ENCODE data around the gene ARMC3. TPM values are rescaled to one million over a fixed set of nuclear protein-coding genes. Genes with fewer than 3 reads are reported as not detected.

ARMC3 gene
- total RNA-seq, 1 experiment from 2014 or later, result 14.4 TPM

GRCh38 chr10:22894714-22895113, 33.1 kb upstream of the ARMC3 start:
- Histone ChIP-seq H3F3A (ENCODE audit: insufficient read depth, low read depth) (no peaks in the 10 kb centered on the region), H3K36me3 (ENCODE audit: low read depth) (no peaks in the 10 kb centered on the region), H3K9me3 (ENCODE audit: insufficient read depth, low read depth) (no peaks in the 10 kb centered on the region), H3K4me3 (no peak overlapping the region), H2AFZ (no peak overlapping the region), H3K27me3 (ENCODE audit: insufficient read depth, low read depth) (no peaks in the 10 kb centered on the region), H4K20me1 (ENCODE audit: insufficient read depth) (no peaks in the 10 kb centered on the region), H3K4me1 (replicated peaks; ENCODE audit: insufficient read depth) (no peaks in the 10 kb centered on the region), H3K9me2 (ENCODE audit: insufficient read depth) (no peaks in the 10 kb centered on the region), H3K4me2 (no peak overlapping the region), H3K27ac (no peak overlapping the region), H3K79me2 (ENCODE audit: low read depth) (no peaks in the 10 kb centered on the region)
- ChIA-PET POLR2A (ENCODE audit: unreplicated experiment) (no interaction called here), CTCF (no interaction called here)
- intact Hi-C loops (cut with micrococcal nuclease; ENCODE audit: unreplicated experiment), result no loop called here
- TF ChIP-seq EZH2 (IDR thresholded peaks at IDR 0.05; ENCODE audit: low read depth), result no peak
- TF ChIP-seq CTCF (conservative IDR thresholded peaks at IDR 0.05), result no peak
- peak in 1 of 2 experiments; percentile 35 for DNase-seq
- BruUV-seq (replicated peaks), result no TSS peak

- Histone ChIP-seq H3K9me2 (ENCODE audit: insufficient read depth) (no peaks in the 10 kb centered on the region), H4K20me1 (ENCODE audit: insufficient read depth) (no peaks in the 10 kb centered on the region), H3K79me2 (ENCODE audit: low read depth) (no peaks in the 10 kb centered on the region), H3K4me2 (no peak overlapping the region), H3K9me3 (ENCODE audit: insufficient read depth, low read depth) (no peaks in the 10 kb centered on the region), H3K4me1 (replicated peaks; ENCODE audit: insufficient read depth) (no peaks in the 10 kb centered on the region), H3K36me3 (ENCODE audit: low read depth) (no peaks in the 10 kb centered on the region), H3K4me3 (no peak overlapping the region), H2AFZ (no peak overlapping the region), H3K27me3 (ENCODE audit: insufficient read depth, low read depth) (no peaks in the 10 kb centered on the region), H3F3A (ENCODE audit: insufficient read depth, low read depth) (no peaks in the 10 kb centered on the region), H3K27ac (no peak overlapping the region)
- BruUV-seq (replicated peaks), result no TSS peak
- TF ChIP-seq CTCF (conservative IDR thresholded peaks at IDR 0.05) (no peak), EZH2 (IDR thresholded peaks at IDR 0.05; ENCODE audit: low read depth) (no peak)
- POLR2A ChIA-PET (ENCODE audit: unreplicated experiment), result no interaction called here
- intact Hi-C loops (cut with micrococcal nuclease; ENCODE audit: unreplicated experiment), result no loop called here
- no peak for DNase-seq
- CTCF ChIA-PET, result no interaction called here
These were observed 32.6 kb upstream of the ARMC3 start for GRCh38 chr10:22895252-22895651.

- H3K4me3 ChIP-seq, result no peak overlapping the region
- no peak overlapping the region for H3K27ac ChIP-seq
- no peak overlapping the region for H3K4me2 ChIP-seq
- intact Hi-C loops (cut with micrococcal nuclease; ENCODE audit: unreplicated experiment), result no loop called here
- TF ChIP-seq EZH2 (IDR thresholded peaks at IDR 0.05; ENCODE audit: low read depth), result no peak
- no peak for TF ChIP-seq CTCF (conservative IDR thresholded peaks at IDR 0.05)
- BruUV-seq (replicated peaks), result no TSS peak
- H2AFZ ChIP-seq, result no peak overlapping the region
- POLR2A ChIA-PET (ENCODE audit: unreplicated experiment), result interaction anchor here (0.6 kb wide), 1 partner anchor 1054 kb away, joined by 5 read pairs; no protein-coding TSS in a partner anchor
- H3K9me3 ChIP-seq (ENCODE audit: insufficient read depth, low read depth), result no peaks in the 10 kb centered on the region
- DNase-seq, result no peak
- no peaks in the 10 kb centered on the region for H3K27me3 ChIP-seq (ENCODE audit: insufficient read depth, low read depth)
- H3K36me3 ChIP-seq (ENCODE audit: low read depth), result no peaks in the 10 kb centered on the region
- H4K20me1 ChIP-seq (ENCODE audit: insufficient read depth), result no peaks in the 10 kb centered on the region
- H3K4me1 ChIP-seq (replicated peaks; ENCODE audit: insufficient read depth), result no peaks in the 10 kb centered on the region
- no peaks in the 10 kb centered on the region for H3K9me2 ChIP-seq (ENCODE audit: insufficient read depth)
- H3F3A ChIP-seq (ENCODE audit: insufficient read depth, low read depth), result no peaks in the 10 kb centered on the region
- CTCF ChIA-PET, result no interaction called here
- no peaks in the 10 kb centered on the region for H3K79me2 ChIP-seq (ENCODE audit: low read depth)
These were observed 30.5 kb upstream of the ARMC3 start for GRCh38 chr10:22897371-22897770.

All from PC-9 (cell line).